Colon (tissue), 2 donors: ENCODE results near the gene PWWP2B.

ENCODE experiments used
- FAIRE-seq: peaks from 2 replicates; lab custom pipeline; 2012; peaks lifted over from hg19 to GRCh38; lab: Jason Lieb, UNC
- donor health status: control.
- donor health status: control.

PWWP2B gene

DNA sequence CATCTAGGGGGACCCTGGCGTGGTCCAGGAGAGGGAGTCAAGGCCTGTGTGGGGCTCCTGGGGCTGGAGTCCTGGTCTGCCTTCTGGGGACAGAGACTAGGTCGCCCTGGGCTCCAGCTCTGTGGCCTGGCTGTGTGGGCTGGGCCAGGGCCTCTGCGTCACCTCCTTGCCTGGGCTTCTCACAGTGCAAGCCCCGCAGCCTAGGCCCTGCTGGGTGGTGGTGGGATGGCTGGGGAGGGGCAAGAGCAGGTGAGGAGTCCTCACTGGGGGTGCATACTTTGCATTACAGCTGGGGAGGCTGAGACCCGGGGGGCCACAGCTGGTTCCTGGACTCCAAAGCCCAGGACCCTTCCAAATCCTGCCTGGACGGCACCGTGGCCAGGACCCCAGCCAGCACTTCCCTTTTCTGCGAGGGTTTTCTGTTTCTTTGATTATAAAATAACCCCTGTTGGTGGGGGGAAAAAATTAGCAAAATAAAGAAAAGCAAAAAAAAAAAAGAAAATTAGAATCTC, 23.5 kb downstream of the PWWP2B start:
- FAIRE-seq: no peak

DNA sequence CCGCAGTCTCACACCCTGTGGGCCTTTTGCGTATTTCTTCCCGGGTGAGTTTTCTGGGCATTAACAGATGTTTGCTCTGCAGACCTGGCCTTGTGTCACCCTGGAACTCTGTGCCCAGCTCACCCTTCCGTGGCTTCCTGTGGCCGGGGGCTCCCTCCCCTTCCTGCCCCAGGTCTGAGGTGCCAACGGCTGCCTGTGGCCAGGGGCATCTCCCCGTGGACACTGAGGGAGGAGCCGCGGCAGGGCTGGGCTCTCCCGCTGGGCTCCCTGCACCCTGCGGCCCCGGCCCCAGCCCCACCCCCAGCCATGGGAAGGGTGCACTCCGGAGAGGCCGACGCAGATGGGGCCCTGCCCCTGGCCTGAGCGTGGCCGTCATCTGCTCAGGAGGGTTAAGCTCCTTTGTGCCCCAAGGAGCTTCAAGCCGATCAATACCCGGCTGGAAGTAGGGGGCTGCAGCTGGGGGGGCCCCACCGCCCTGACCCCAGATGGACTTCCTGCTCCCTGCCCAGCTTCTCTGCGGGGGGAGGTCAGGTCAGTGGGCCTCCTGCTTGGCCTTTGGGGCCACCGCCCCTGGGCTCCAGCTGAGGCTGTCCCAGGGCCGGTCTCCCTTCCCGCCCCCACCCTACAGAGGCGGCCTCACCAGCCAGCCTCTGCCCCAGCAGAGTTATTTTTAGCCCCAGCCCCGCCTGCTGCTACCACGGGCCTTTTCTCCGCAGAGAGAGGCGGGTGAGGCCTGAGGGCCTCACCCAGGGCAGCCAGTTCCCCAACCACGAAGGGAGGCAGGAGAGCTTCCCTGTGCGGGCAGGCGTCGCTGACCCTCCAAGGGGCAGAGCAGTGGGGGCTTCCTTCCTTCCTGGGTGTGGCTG, 24.2 kb downstream of the PWWP2B start:
- no peak for FAIRE-seq

- no peak for FAIRE-seq
These were observed 25.1 kb downstream of the PWWP2B start for GRCh38 chr10:132421847-132422751.

DNA sequence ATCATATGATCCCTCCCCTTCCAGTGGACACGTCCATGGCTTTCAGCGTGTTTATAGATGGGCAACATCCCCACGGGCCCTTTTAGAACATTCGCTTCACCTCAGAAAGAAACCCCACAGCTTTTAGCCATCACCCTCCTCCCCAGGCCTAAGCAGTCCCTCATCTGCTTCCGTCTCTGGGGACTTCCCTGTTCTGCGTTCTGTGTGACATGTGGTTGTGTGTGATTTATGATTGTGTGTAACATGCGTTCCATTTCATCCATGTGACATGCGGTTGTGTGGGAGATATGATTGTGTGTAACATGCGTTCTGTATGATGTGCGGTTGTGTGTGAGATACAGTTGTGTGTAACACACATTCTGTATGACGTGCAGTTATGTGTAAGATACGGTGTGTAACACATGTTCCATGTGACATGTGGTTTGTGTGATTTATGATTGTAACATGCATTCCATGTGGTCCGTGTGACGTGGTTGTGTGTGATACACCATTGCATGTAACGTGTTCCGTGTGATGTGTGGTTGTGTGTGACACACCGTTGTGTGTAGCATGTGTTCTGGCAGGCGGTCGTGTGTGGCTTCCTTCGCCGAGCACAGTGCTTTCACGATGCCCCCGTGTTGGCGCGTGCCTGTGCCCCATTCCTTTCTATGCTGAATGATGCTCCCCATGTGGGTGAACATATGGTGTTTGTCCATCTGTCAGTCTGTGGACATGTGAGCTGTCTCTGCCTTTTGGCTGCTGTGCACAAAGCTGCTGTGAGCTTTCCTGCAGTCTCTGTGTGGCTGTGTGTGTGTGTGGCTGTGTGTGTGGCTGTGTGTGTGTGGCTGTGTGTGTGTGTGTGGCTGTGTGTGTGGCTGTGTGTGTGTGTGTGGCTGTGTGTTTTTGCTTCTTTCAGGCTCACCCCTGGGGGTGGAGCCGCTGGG, 26.2 kb downstream of the PWWP2B start:
- no peak for FAIRE-seq

GRCh38 chr10:132423966-132424861, 27.2 kb downstream of the PWWP2B start:
- no peak for FAIRE-seq

DNA sequence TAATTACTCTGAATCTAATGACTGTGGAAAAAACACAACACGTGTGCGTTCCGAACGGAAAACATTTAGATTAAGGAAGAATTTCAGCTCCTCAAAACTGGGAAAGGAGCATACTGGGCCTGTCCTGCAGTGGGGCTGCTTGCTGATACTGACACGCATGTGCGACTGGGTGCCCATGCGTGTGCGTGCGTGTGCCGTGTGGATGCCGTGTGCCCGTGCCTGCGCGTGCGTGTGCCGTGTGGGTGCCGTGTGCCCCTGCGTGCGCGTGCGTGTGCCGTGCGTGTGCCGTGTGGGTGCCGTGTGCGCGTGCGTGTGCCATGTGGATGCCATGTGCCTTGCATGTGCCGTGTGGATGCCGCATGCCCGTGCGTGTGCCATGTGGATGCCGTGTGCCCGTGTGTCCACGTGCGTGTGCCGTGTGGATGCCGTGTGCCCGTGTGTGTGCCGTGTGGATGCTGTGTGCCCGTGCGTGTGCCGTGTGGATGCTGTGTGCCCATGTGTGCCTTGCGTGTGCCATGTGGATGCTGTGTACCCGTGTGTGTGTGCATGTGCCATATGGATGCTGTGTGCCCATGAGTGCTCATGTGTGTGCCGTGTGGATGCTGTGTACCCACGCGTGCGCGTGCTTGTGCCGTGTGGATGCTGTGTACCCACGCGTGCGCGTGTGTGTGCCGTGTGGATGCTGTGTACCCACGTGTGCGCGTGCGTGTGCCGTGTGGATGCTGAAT, 28.2 kb downstream of the PWWP2B start:
- no peak for FAIRE-seq

DNA sequence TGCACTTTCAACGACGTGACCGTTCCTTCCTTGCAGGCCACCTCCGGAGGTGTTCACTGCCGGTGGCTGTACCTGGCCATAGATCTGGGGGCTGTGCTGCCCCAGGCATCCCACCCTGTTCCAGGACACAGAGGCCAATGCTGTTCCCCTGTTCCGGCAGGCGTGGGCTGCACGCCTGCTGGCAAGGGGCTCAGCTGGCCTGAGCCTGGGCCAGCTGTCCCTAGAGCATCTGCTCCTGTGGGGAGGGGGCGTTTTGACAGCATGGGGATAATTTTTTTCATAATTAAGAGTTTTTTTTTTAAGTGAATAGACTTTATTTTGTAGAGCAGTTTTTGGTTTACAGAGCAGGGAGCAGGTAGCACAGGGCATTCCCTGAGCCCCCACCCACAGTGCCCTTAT, 28.8 kb downstream of the PWWP2B start:
- FAIRE-seq: no peak

- FAIRE-seq: no peak
These were observed 30.2 kb downstream of the PWWP2B start for GRCh38 chr10:132427006-132427771.

DNA sequence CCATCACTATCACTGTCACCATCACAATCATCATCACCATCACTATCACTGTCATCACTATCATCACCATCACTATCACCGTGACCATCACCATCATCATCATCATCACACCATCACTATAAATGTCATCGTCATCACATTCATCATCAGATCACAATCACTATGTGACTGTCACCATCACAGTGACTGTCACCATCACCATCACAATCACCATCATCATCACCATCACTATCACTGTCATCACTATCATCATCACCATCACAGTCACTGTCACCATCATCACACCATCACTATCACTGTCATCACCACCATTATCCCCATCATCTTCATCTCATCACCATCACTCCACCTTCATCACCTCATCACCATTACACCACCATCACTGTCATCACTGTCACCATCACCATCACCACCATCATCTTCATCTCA, 31.0 kb downstream of the PWWP2B start:
- no peak for FAIRE-seq

GRCh38 chr10:132428486-132428995, 31.5 kb downstream of the PWWP2B start:
- FAIRE-seq: no peak

GRCh38 chr10:132429281-132430230, 32.6 kb downstream of the PWWP2B start:
- FAIRE-seq: no peak

- no peak for FAIRE-seq
These were observed 33.3 kb downstream of the PWWP2B start for GRCh38 chr10:132430231-132430743.

GRCh38 chr10:132430861-132431271, 33.9 kb downstream of the PWWP2B start:
- no peak for FAIRE-seq

DNA sequence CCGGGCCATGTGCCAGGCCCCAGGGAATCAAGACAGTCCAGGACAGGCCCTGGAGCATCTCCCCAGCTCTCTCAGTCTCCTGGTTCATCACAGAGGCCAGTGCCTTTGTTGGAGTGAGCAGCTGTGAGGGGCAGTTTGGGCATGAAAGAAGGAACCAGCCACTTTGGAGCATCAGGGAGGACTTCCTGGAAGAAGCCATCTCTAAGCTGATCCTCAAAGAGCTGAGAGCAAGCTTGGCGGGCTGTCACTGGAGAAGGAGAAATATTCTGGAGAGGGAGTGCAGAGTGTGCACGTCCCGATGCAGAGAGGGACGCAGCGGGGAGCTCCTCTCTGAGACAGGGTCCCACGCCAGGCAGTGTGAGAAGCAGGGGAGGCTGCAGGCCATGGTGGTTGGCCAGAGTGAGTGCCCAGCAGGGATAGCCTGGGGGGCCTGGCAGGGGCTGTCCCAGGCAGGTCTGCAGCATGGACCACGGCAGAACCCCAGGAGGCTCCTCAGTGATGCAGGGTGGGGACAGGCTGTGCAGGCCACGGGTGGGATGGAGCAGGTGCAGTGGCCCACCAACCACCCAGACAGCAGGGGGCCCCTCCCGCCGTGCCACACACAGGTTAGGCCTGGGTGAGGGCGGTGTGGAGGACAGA, 34.7 kb downstream of the PWWP2B start:
- FAIRE-seq: no peak

- FAIRE-seq: no peak
These were observed 35.2 kb downstream of the PWWP2B start for GRCh38 chr10:132432176-132432540.

DNA sequence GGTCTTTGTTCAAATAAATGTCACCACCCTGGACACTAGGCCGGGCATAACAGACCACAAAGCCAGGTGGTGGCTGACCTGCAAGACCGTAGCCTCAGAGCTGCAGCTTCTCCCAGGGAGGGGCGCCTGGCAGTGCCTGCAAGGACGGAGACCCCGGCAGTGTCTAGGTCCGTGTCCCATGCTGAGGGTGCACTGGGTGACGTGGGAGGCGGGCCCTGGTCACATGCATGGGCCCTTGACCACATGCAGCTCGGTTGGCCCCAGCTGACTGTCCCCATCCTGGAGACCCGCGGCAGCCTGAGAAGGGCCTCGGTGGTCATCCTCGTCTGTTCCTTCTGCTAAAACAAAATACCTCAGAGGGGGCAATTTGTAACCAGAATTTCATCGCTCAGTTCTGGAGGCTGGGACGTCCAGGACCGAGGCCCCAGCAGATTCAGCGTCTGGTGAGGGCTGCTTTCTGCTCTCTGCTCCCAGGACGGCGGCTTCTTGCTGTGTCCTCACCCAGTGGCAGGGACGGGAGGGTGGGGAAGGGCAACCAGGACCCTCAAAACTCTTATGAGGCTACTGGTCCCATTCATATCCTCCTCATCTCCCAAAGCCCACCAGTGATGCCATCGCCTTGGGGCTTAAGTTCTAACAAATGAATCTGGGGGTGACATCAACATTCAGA, 36.8 kb downstream of the PWWP2B start:
- no peak for FAIRE-seq
